Colonic mucosa (tissue), 4 donors: Measurements from ENCODE around the gene HNF1B. TPM values are rescaled to one million over a fixed set of nuclear protein-coding genes. Genes with fewer than 3 reads are reported as not detected.

ENCODE experiments used
- DNase-seq: peaks from one replicate; pipeline ENCODE4 v3.0.0-alpha.2; 2020
- H3K27ac ChIP-seq: fragments of 200-600 bp; one replicate; pipeline ENCODE4 v1.8.0; 2021
- H3K27me3 ChIP-seq: fragments of 200-600 bp; one replicate; pipeline ENCODE4 v1.8.0; 2021
- H3K36me3 ChIP-seq: fragments of 200-600 bp; one replicate; pipeline ENCODE4 v1.8.0; 2021
- H3K4me1 ChIP-seq: fragments of 200-600 bp; one replicate; pipeline ENCODE4 v1.8.0; 2021; ENCODE audit warnings: mild to moderate bottlenecking
- H3K4me3 ChIP-seq: fragments of 200-600 bp; one replicate; pipeline ENCODE4 v1.8.0; 2021
- H3K9ac ChIP-seq, 2 donors: one replicate each; pipeline ENCODE4 v1.7.0; 2013; ENCODE audit warnings: control low read depth in 2 of 2, low read depth in 2 of 2, low read length in 2 of 2
- H3K9me3 ChIP-seq: fragments of 200-600 bp; one replicate; pipeline ENCODE4 v1.8.0; 2021
- intact Hi-C: fragments of 100-400 bp; cut with DNase I; formaldehyde crosslinking; loops from one replicate; pipeline ENCODE4 v1.14.1; 2022
- total RNA-seq, 2 donors: library from RNA; stranded (reverse); fragmentation: NEBNext Ultra II Directional in 1 of 2; extraction: Animal tissue kit (Norgen Biotek cat#: 25700) in 1 of 2; gene quantifications; one replicate each; pipeline ENCODE4 v1.2.1, GENCODE V29; 2021
- TF ChIP-seq, protein P1 (sequence below): fragments of 200-600 bp; IDR thresholded peaks from one replicate; pipeline ENCODE4 v1.8.0; 2022; ENCODE audit warnings: antibody characterized with exemption, mild to moderate bottlenecking
- donor health status: healthy.
- donor health status: DM: no; HTN: no; CAD: no.
- donor health status: DM: no; HTN: no; CAD: no.

The HNF1B gene
- total RNA-seq, 2 donors from 2014 or later: 28.0 to 34.8 TPM

DNA sequence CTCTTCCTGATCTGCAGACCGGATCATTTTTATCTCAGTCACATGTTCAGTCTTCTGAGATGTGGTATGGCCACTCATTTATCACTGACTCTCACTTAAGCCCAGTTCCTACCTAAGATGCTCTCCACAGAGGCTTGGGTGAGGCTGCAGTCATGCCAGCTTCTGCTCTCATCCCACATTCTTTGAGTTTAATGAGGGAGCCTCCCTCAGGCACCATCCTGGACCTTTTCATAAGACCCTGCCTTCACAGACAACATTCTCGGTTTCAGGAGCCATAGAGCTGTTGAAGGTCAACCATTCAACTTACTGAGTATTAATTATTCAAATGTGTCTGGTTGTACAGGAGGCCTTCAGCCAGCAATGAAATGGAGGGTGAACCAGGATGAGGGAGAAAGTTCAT, 23.6 kb upstream of the HNF1B start:
- H3K4me1 ChIP-seq: no peaks in the 10 kb centered on the region
- DNase-seq: no peak
- no peak overlapping the region for H3K4me3 ChIP-seq
- intact Hi-C loops: loop anchor here (10.0 kb wide), 1 partner anchor 114 kb away; no protein-coding TSS in a partner anchor
- TF ChIP-seq, protein P1, sequence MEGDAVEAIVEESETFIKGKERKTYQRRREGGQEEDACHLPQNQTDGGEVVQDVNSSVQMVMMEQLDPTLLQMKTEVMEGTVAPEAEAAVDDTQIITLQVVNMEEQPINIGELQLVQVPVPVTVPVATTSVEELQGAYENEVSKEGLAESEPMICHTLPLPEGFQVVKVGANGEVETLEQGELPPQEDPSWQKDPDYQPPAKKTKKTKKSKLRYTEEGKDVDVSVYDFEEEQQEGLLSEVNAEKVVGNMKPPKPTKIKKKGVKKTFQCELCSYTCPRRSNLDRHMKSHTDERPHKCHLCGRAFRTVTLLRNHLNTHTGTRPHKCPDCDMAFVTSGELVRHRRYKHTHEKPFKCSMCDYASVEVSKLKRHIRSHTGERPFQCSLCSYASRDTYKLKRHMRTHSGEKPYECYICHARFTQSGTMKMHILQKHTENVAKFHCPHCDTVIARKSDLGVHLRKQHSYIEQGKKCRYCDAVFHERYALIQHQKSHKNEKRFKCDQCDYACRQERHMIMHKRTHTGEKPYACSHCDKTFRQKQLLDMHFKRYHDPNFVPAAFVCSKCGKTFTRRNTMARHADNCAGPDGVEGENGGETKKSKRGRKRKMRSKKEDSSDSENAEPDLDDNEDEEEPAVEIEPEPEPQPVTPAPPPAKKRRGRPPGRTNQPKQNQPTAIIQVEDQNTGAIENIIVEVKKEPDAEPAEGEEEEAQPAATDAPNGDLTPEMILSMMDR: no peak
- H3K9me3 ChIP-seq: no peaks in the 10 kb centered on the region
- no peaks in the 10 kb centered on the region for H3K27me3 ChIP-seq
- no peak overlapping the region for H3K27ac ChIP-seq
- H3K36me3 ChIP-seq: no peaks in the 10 kb centered on the region
- no peak overlapping the region for H3K9ac ChIP-seq

GRCh38 chr17:37766971-37767370, 22.1 kb upstream of the HNF1B start:
- H3K4me3 ChIP-seq: no peak overlapping the region
- no peaks in the 10 kb centered on the region for H3K9me3 ChIP-seq
- intact Hi-C loops: loop anchor here (10.0 kb wide), 1 partner anchor 112 kb away; no protein-coding TSS in a partner anchor
- no peak overlapping the region for H3K9ac ChIP-seq
- H3K36me3 ChIP-seq: no peaks in the 10 kb centered on the region
- H3K4me1 ChIP-seq: no peaks in the 10 kb centered on the region
- TF ChIP-seq, protein P1: no peak
- H3K27me3 ChIP-seq: no peaks in the 10 kb centered on the region
- H3K27ac ChIP-seq: no peak overlapping the region
- no peak for DNase-seq

- H3K27ac ChIP-seq: no peak overlapping the region
- no peak overlapping the region for H3K9ac ChIP-seq
- no peaks in the 10 kb centered on the region for H3K9me3 ChIP-seq
- TF ChIP-seq, protein P1: no peak
- H3K27me3 ChIP-seq: no peaks in the 10 kb centered on the region
- intact Hi-C loops: loop anchor here (10.0 kb wide), 1 partner anchor 110 kb away; no protein-coding TSS in a partner anchor
- no peak overlapping the region for H3K4me3 ChIP-seq
- H3K4me1 ChIP-seq: no peaks in the 10 kb centered on the region
- no peaks in the 10 kb centered on the region for H3K36me3 ChIP-seq
- no peak for DNase-seq
Measured at GRCh38 chr17:37764383-37764782, 19.5 kb upstream of the HNF1B start.

GRCh38 chr17:37762666-37763065, 17.8 kb upstream of the HNF1B start:
- H3K27me3 ChIP-seq: no peaks in the 10 kb centered on the region
- H3K9me3 ChIP-seq: no peaks in the 10 kb centered on the region
- TF ChIP-seq, protein P1: no peak
- H3K27ac ChIP-seq: no peak overlapping the region
- intact Hi-C loops: loop anchor here (10.0 kb wide), 1 partner anchor 108 kb away; no protein-coding TSS in a partner anchor
- no peaks in the 10 kb centered on the region for H3K36me3 ChIP-seq
- H3K4me3 ChIP-seq: no peak overlapping the region
- H3K9ac ChIP-seq: no peak overlapping the region
- no peak for DNase-seq
- H3K4me1 ChIP-seq: no peaks in the 10 kb centered on the region

- Histone ChIP-seq H3K9ac (no peak overlapping the region), H3K27ac (no peak overlapping the region), H3K27me3 (no peaks in the 10 kb centered on the region), H3K4me3 (no peak overlapping the region), H3K9me3 (no peaks in the 10 kb centered on the region), H3K4me1 (no peaks in the 10 kb centered on the region), H3K36me3 (no peaks in the 10 kb centered on the region)
- no peak for DNase-seq
- TF ChIP-seq, protein P1: no peak
- intact Hi-C loops: loop anchor here (10.0 kb wide), 1 partner anchor 107 kb away; no protein-coding TSS in a partner anchor
Measured at GRCh38 chr17:37761961-37762360, 17.1 kb upstream of the HNF1B start.
